GM18499 (cell line): ENCODE data around the gene C11orf24.

Experiments used
- ATAC-seq: cut with Tn5 transposase; IDR thresholded peaks from one replicate; pipeline ENCODE4 v1.9.1; 2021; ENCODE audit warnings: moderate number of reproducible peaks; ENCODE audit not compliant: insufficient read depth, unreplicated experiment

C11orf24 gene

GRCh38 chr11:68212421-68213134 lies 59.2 kb downstream of the C11orf24 start:
- peak; percentile 52 for ATAC-seq

DNA sequence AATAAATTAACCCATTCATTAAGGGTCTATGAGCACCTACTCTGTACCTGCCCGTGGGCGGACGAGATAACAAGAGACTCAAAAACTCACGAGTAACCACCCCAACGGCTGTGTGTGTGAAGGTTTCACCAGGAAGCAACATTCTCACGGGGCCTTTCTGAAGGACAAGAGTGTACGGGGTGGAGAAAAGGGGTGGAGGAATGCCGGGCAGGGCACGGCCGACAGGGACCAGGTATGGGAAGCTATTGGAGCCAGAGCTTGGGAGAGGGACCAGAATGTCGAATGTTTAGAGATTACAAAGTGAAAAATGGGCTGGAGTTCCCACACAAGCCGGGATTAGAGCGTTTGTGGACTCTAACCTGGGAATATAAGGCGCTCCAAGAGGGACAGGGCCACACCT lies 60.2 kb downstream of the C11orf24 start:
- no peak for ATAC-seq
